K562 (cell line): Measurements from ENCODE around the gene NTPCR. TPM values are rescaled to one million over a fixed set of nuclear protein-coding genes. Genes with fewer than 3 reads are reported as not detected.

Source experiments
- GABPA ChIP-seq: fragments of 200-800 bp; sonication (Bioruptor generic); conservative IDR thresholded peaks from 2 replicates; pipeline ENCODE4 v1.6.1; 2016; ENCODE audit warnings: low read depth, missing genetic modification characterization, missing compliant biosample characterization
- MAFK ChIP-seq: IDR thresholded peaks from 2 replicates; pipeline ENCODE4 v1.6.1; 2011; ENCODE audit warnings: low read length, improper control_type of control experiment
- RBM14 ChIP-seq: fragments of 200-400 bp; formaldehyde crosslinking; IDR thresholded peaks from 2 replicates; pipeline ENCODE4 v1.6.1; 2018; ENCODE audit warnings: low read depth, mild to moderate bottlenecking, low read length, moderate library complexity, borderline replicate concordance; ENCODE audit not compliant: insufficient read depth
- REST ChIP-seq, 2 experiments: fragments of 450-650 bp; formaldehyde crosslinking in 1 of 2; IDR thresholded peaks; 2 replicates each; pipeline versions ENCODE4 v1.4.0 to v1.6.1; 2014 to 2020; ENCODE audit warnings: mild to moderate bottlenecking in 2 of 2, borderline replicate concordance in 1 of 2, low read depth in 1 of 2
- SFPQ ChIP-seq: fragments of 200-400 bp; formaldehyde crosslinking; IDR thresholded peaks from 2 replicates; pipeline ENCODE4 v1.6.1; 2017; ENCODE audit warnings: mild to moderate bottlenecking, low read depth, low read length, moderate library complexity
- SNIP1 ChIP-seq: fragments of 450-650 bp; IDR thresholded peaks from 2 replicates; pipeline ENCODE4 v1.7.1; 2017; ENCODE audit warnings: low read depth, mild to moderate bottlenecking
- STAT5A ChIP-seq: IDR thresholded peaks from 2 replicates; pipeline ENCODE4 v1.6.1; 2012; ENCODE audit warnings: low read length, inconsistent platforms, borderline replicate concordance
- TGIF2 ChIP-seq: sonication (generic); formaldehyde crosslinking; IDR thresholded peaks from 2 replicates; pipeline ENCODE4 v1.8.1; 2022; ENCODE audit warnings: mild to moderate bottlenecking, missing genetic modification reagents, moderate library complexity
- XRCC5 ChIP-seq: fragments of 200-400 bp; formaldehyde crosslinking; IDR thresholded peaks from 2 replicates; pipeline ENCODE4 v1.6.1; 2017; ENCODE audit warnings: low read depth, mild to moderate bottlenecking, low read length
- ZHX1 ChIP-seq: fragments of 150-350 bp; conservative IDR thresholded peaks from 2 replicates; pipeline ENCODE4 v1.6.1; 2014; ENCODE audit warnings: low read length
- polyA plus RNA-seq, 8 experiments: library from polyadenylated mRNA; depleted of rRNA in 4 of 8; stranded (reverse) in 5 of 8; unstranded in 3 of 8; fragments of >200 nt; fragmentation: Nextera tagmentation in 2 of 8; fragmentation: Illumina TruSeq in 1 of 8; extraction: Ambion mirVana in 2 of 8; extraction: Trizol in 1 of 8; gene quantifications; 2 replicates each; pipeline versions ENCODE4 v1.2.1 to v1.2.3, GENCODE V29; 2011 to 2014; ENCODE audit warnings: inconsistent platforms in 1 of 8, missing spikeins in 1 of 8
- total RNA-seq, 7 experiments: library from RNA; depleted of rRNA in 6 of 7; stranded (reverse); fragments of >200 nt in 6 of 7; fragmentation: Illumina TruSeq in 2 of 7; extraction: Trizol in 2 of 7; gene quantifications; 2 replicates each; pipeline versions ENCODE4 v1.2.1 to v1.2.3, GENCODE V29; 2011 to 2021; ENCODE audit warnings: low replicate concordance in 1 of 7

NTPCR gene
- total and polyA plus RNA-seq, 9 of the 15 experiments (the other 6 are each of a cell fraction or from before 2014, with no cell fraction given) = 19.3 to 105 (median 48.8) TPM

GRCh38 chr1:232905331-232906034 lies 44.9 kb upstream of the NTPCR start (continued):
- no peak for TF ChIP-seq REST (IDR thresholded peaks at IDR 0.05; ENCODE audit: borderline replicate concordance)
- no peak for TF ChIP-seq REST (CRISPR knock-in tag; IDR thresholded peaks at IDR 0.05; ENCODE audit: low read depth)
- no peak for TF ChIP-seq STAT5A
- no peak for TF ChIP-seq XRCC5
- peak; percentile 74 for TF ChIP-seq GABPA
- TF ChIP-seq RBM14 = no peak
- TF ChIP-seq SFPQ = no peak
- no peak for TF ChIP-seq ZHX1
- no peak for TF ChIP-seq TGIF2
- TF ChIP-seq SNIP1 = no peak
- TF ChIP-seq MAFK = peak; percentile 100
